Measurements from ENCODE around the gene USH1C. TPM values are rescaled to one million over a fixed set of nuclear protein-coding genes. Genes with fewer than 3 reads are reported as not detected.

Gene USH1C
- total and polyA plus RNA-seq, 9 of the 15 experiments (the other 6 are each of a cell fraction or from before 2014, with no cell fraction given) = 0.04 TPM; not detected in 8

DNA sequence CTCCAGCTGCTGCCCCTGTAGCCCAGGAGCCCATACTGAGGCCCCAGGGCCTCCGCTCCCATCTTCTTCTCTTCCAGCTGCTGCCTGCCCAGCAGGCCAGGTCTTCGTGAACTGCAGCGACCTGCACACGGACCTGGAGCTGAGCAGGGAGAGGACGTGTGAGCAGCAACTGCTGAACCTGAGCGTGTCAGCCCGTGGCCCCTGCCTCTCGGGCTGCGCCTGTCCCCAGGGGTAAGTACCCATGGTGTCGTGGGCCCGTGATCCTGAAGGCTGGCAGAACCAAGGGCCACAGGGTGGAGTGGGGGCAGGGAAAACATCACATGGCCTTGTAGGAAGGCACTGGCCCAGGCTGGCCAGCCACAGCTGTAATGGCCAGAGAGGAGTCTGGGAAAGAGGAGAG is 34.1 kb upstream of the USH1C start:
- Histone ChIP-seq H3K9me3 (replicated peaks; ENCODE audit: control insufficient read depth, insufficient read depth, low read depth, low read length) (no peaks in the 10 kb centered on the region), H4K20me1 (replicated peaks; ENCODE audit: control insufficient read depth, insufficient read depth, low read length) (peaks cover 4% of the 10 kb centered on the region; the same call in 1 of the 2 replicates), H3K27me3 (ENCODE audit: control insufficient read depth in 2 of 2, insufficient read depth in 2 of 2, low read length in 2 of 2) (peaks cover 5 to 38% of the 10 kb centered on the region in 2 experiments; a peak in 3 of 5 replicates), H3K4me3 (no peak overlapping the region), H3K4me1 (replicated peaks in 1 of 2; ENCODE audit: control insufficient read depth in 2 of 2, insufficient read depth in 2 of 2, low read length in 2 of 2) (no peaks in the 10 kb centered on the region), H3K4me2 (ENCODE audit: insufficient read depth, low read length) (no peak overlapping the region), H2AFZ (ENCODE audit: low read depth, low read length) (no peak overlapping the region), H3K9me1 (ENCODE audit: control insufficient read depth, insufficient read depth, low read length) (no peaks in the 10 kb centered on the region), H3K79me2 (ENCODE audit: control insufficient read depth, insufficient read depth, low read length) (no peaks in the 10 kb centered on the region), H3K36me3 (ENCODE audit: control insufficient read depth, insufficient read depth, low read length) (no peaks in the 10 kb centered on the region), H3K9ac (ENCODE audit: insufficient read depth in 1 of 2, low read depth in 2 of 2, low read length in 2 of 2) (no peak overlapping the region), H3K27ac (ENCODE audit: extremely low read depth, low read depth, low read length) (no peak overlapping the region)
- FAIRE-seq (no peak), ATAC-seq (no peak), DNase-seq (ENCODE audit: extremely low read depth in 1 of 4, low spot score in 3 of 4) (no peak)
- BruUV-seq (replicated peaks) = no TSS peak
- intact Hi-C loops (cut with micrococcal nuclease) (no loop called here), in situ Hi-C loops (cut with MboI) (no loop called here)
- POLR2A ChIA-PET = interaction anchor here (0.5 to 0.7 kb wide), 2 partner anchors 13 to 34 kb away, joined by 3 to 5 read pairs; no protein-coding TSS in a partner anchor
- WGBS (ENCODE audit: insufficient coverage, low coverage, missing lambda C conversion rate) = 5% methylated on average over 9 of the region's 11 CpGs
- CTCF ChIA-PET (ENCODE audit: low intra/inter-chr PET ratio) = no interaction called here
- TF ChIP-seq PPARD (CRISPR knock-in tag; IDR thresholded peaks at IDR 0.05) (no peak), ZNF76 (CRISPR knock-in tag; IDR thresholded peaks at IDR 0.05; ENCODE audit: borderline replicate concordance) (no peak), SOX6 (IDR thresholded peaks at IDR 0.05) (no peak), EP300 (IDR thresholded peaks at IDR 0.05; ENCODE audit: low read length) (no peak), PYGO2 (tag; IDR thresholded peaks at IDR 0.05) (no peak), ZNF134 (CRISPR knock-in tag; conservative IDR thresholded peaks at IDR 0.05) (no peak), SIN3B (IDR thresholded peaks at IDR 0.05; ENCODE audit: low read depth) (no peak)
- TF ChIP-seq, protein P1, sequence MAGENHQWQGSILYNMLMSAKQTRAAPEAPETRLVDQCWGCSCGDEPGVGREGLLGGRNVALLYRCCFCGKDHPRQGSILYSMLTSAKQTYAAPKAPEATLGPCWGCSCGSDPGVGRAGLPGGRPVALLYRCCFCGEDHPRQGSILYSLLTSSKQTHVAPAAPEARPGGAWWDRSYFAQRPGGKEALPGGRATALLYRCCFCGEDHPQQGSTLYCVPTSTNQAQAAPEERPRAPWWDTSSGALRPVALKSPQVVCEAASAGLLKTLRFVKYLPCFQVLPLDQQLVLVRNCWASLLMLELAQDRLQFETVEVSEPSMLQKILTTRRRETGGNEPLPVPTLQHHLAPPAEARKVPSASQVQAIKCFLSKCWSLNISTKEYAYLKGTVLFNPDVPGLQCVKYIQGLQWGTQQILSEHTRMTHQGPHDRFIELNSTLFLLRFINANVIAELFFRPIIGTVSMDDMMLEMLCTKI (IDR thresholded peaks at IDR 0.05; ENCODE audit: partially characterized antibody) = no peak
- TF ChIP-seq, protein P2, sequence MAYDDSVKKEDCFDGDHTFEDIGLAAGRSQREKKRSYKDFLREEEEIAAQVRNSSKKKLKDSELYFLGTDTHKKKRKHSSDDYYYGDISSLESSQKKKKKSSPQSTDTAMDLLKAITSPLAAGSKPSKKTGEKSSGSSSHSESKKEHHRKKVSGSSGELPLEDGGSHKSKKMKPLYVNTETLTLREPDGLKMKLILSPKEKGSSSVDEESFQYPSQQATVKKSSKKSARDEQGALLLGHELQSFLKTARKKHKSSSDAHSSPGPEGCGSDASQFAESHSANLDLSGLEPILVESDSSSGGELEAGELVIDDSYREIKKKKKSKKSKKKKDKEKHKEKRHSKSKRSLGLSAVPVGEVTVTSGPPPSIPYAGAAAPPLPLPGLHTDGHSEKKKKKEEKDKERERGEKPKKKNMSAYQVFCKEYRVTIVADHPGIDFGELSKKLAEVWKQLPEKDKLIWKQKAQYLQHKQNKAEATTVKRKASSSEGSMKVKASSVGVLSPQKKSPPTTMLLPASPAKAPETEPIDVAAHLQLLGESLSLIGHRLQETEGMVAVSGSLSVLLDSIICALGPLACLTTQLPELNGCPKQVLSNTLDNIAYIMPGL (CRISPR knock-in tag; IDR thresholded peaks at IDR 0.05) = no peak
